Eye (tissue), 1 donor: Measurements from ENCODE around the gene LRRK1.

Source experiments
- DNase-seq: peaks from one replicate; pipeline ENCODE4 v3.0.0-alpha.2; 2015

Gene LRRK1

GRCh38 chr15:100940767-100941379 is 21.7 kb downstream of the LRRK1 start:
- DNase-seq: no peak

GRCh38 chr15:100941536-100941935 is 22.4 kb downstream of the LRRK1 start:
- no peak for DNase-seq

- DNase-seq: no peak
Observed at GRCh38 chr15:100942656-100943425, 23.7 kb downstream of the LRRK1 start.

GRCh38 chr15:100944244-100944895 is 25.2 kb downstream of the LRRK1 start:
- peak; percentile 39 for DNase-seq

- peak; percentile 71 for DNase-seq
Observed at GRCh38 chr15:100944986-100945385, 25.8 kb downstream of the LRRK1 start.

GRCh38 chr15:100947760-100948429 is 28.7 kb downstream of the LRRK1 start:
- no peak for DNase-seq

GRCh38 chr15:100948430-100948762 is 29.2 kb downstream of the LRRK1 start:
- DNase-seq: no peak

- no peak for DNase-seq
Observed at GRCh38 chr15:100949691-100950090, 30.5 kb downstream of the LRRK1 start.

- DNase-seq: no peak
Observed at GRCh38 chr15:100951965-100952364, 32.8 kb downstream of the LRRK1 start.

GRCh38 chr15:100952566-100952965 is 33.4 kb downstream of the LRRK1 start:
- no peak for DNase-seq

GRCh38 chr15:100958326-100959065 is 39.3 kb downstream of the LRRK1 start:
- no peak for DNase-seq

- no peak for DNase-seq
Observed at GRCh38 chr15:100959066-100960050, 40.2 kb downstream of the LRRK1 start.

GRCh38 chr15:100966997-100967396 is 47.8 kb downstream of the LRRK1 start:
- peak; percentile 92 for DNase-seq

GRCh38 chr15:100968050-100968966 is 49.2 kb downstream of the LRRK1 start:
- no peak for DNase-seq

- DNase-seq: no peak
Observed at GRCh38 chr15:100972975-100973350, 53.8 kb downstream of the LRRK1 start.

GRCh38 chr15:100973351-100974111 is 54.4 kb downstream of the LRRK1 start:
- DNase-seq: peak; percentile 70

- no peak for DNase-seq
Observed at GRCh38 chr15:100975043-100975442, 55.9 kb downstream of the LRRK1 start.

- DNase-seq: no peak
Observed at GRCh38 chr15:100980410-100981046, 61.4 kb downstream of the LRRK1 start.

GRCh38 chr15:100981086-100981485 is 61.9 kb downstream of the LRRK1 start:
- DNase-seq: peak; percentile 88
